Central memory CD8-positive, alpha-beta T cell (primary cell): ENCODE data around the gene PZP.

ENCODE experiments used
- ATAC-seq: fragments of 150-1000 bp; cut with Tn5 transposase; replicated peaks from 2 replicates; pipeline ENCODE4 v1.10.0; 2022; ENCODE audit warnings: mild to moderate bottlenecking, moderate FRiP score, moderate number of reproducible peaks; ENCODE audit not compliant: poor library complexity, severe bottlenecking; ENCODE audit errors: extremely low read depth
- DNase-seq, 2 donors: peaks; one replicate each; pipeline ENCODE4 v3.0.0; 2021; ENCODE audit warnings: low spot score in 2 of 2
- H3K27ac Mint-ChIP-seq: one replicate; pipeline ENCODE4 v1.8.0; 2022; ENCODE audit warnings: low read depth, mild to moderate bottlenecking, moderate library complexity, mixed read lengths
- H3K27me3 Mint-ChIP-seq: one replicate; pipeline ENCODE4 v1.8.0; 2022; ENCODE audit warnings: mixed read lengths
- H3K36me3 Mint-ChIP-seq: one replicate; pipeline ENCODE4 v1.8.0; 2022; ENCODE audit warnings: mild to moderate bottlenecking, moderate library complexity, mixed read lengths; ENCODE audit not compliant: insufficient read depth
- H3K4me1 Mint-ChIP-seq: one replicate; pipeline ENCODE4 v1.8.0; 2022; ENCODE audit warnings: mixed read lengths
- H3K4me3 Mint-ChIP-seq: one replicate; pipeline ENCODE4 v1.8.0; 2022; ENCODE audit warnings: mild to moderate bottlenecking, moderate library complexity, mixed read lengths
- H3K9me3 Mint-ChIP-seq: one replicate; pipeline ENCODE4 v1.8.0; 2022; ENCODE audit warnings: mixed read lengths

Gene PZP

DNA sequence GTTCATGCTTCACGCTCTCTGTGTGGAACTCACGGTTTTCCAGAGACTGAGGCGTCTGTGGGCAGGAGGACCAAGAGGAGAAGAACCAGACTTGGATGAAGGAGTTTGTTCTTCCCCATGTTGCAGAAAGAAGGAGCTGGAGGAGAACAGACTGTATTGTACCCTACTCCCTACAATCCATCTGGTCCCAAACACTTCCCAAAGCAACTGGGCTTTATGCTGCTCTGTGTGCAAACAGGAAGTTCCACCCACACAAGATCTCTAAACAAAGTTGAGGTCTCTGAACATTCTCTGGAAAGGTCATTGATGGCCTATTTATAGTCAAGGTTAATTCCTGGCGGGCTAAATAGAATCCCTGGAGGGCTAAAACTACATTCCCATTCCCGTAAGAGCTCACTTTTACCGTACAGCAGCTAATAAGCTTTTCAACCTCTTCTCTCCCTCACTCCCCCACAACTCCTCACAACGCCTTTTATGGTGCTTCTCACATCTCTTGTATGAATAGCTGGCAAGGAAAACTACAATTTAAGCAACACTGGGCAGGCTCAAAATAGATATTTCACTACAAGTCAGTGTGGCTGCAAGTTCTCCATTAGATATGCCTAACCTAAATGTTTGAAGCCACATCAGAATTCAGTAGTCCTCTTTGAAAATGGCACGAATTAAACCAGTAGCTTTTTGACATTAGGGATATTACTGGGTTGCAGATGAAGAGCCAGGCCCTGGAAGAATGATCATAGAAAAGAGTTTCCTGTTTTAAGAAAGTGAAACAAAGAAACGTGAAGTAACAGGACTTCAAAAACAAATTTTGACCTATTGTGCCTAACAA, 92.2 kb downstream of the PZP start, which contains the start of gene A2M:
A2M (minus strand) TSS at position 189 of the 829 bp plus-strand sequence; CDS start at position 119, 70 bp downstream.
- no peak within 1 kb of the TSS for H3K4me3 Mint-ChIP-seq
- H3K4me1 Mint-ChIP-seq: peaks cover 44% of the 10 kb centered on the region
- DNase-seq: no peak

DNA sequence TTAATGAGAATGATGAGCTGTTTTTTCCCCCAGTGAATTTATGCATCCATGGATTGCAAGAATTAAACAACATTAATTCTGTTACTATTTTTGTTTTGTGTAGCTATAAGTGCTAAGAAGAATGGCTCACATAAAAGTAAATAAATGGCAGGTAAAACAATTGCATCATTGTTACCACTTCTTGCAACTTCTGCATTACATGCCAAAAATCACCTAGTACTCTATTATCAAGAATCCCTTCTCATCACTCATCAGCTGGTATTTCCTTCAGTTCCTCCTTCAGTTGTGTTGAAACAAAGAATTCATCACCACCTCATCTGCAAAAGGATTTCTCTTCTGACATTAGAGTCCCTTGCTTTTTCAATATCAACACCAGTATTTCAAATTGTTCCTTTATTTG, 93.2 kb downstream of the PZP start:
- Mint-ChIP-seq H3K4me3 (no peak overlapping the region), H3K36me3 (peaks cover 17% of the 10 kb centered on the region), H3K4me1 (peaks cover 39% of the 10 kb centered on the region), H3K27ac (no peak overlapping the region), H3K9me3 (no peaks in the 10 kb centered on the region), H3K27me3 (no peaks in the 10 kb centered on the region)
- ATAC-seq (no peak), DNase-seq (no peak)

More for the DNA sequence above, 92.2 kb downstream of the PZP start, which contains the start of gene A2M:
- H3K27me3 Mint-ChIP-seq: no peaks in the 10 kb centered on the region
- no peak for ATAC-seq
- peak within 1 kb of the TSS; percentile 61 for H3K27ac Mint-ChIP-seq
- no peaks in the 10 kb centered on the region for H3K9me3 Mint-ChIP-seq
- peaks cover 17% of the 10 kb centered on the region for H3K36me3 Mint-ChIP-seq

DNA sequence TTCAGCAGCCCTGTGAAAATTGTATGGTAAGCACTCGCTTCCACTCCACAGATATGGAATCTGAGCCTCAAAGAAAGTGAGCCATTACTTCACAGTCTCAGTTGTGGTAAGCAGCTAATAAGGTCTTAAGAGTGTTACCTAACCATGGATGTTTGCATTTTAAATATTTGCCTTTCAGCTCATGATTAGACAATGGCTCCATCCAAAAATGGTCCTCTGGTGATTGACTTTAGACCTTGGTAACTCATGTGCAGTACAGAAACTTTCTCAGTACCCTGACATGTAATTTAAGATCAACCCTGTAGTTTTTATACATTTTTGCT, 94.2 kb downstream of the PZP start:
- H3K4me1 Mint-ChIP-seq: peaks cover 38% of the 10 kb centered on the region
- peaks cover 16% of the 10 kb centered on the region for H3K36me3 Mint-ChIP-seq
- H3K27me3 Mint-ChIP-seq: no peaks in the 10 kb centered on the region
- ATAC-seq (no peak), DNase-seq (no peak)
- no peaks in the 10 kb centered on the region for H3K9me3 Mint-ChIP-seq
- H3K4me3 Mint-ChIP-seq: no peak overlapping the region
- no peak overlapping the region for H3K27ac Mint-ChIP-seq

GRCh38 chr12:9113296-9113986, 94.8 kb downstream of the PZP start:
- no peaks in the 10 kb centered on the region for H3K9me3 Mint-ChIP-seq
- H3K36me3 Mint-ChIP-seq: peaks cover 15% of the 10 kb centered on the region
- H3K27ac Mint-ChIP-seq: no peak overlapping the region
- ATAC-seq (no peak), DNase-seq (no peak)
- no peak overlapping the region for H3K4me3 Mint-ChIP-seq
- H3K4me1 Mint-ChIP-seq: peaks cover 32% of the 10 kb centered on the region
- H3K27me3 Mint-ChIP-seq: no peaks in the 10 kb centered on the region

DNA sequence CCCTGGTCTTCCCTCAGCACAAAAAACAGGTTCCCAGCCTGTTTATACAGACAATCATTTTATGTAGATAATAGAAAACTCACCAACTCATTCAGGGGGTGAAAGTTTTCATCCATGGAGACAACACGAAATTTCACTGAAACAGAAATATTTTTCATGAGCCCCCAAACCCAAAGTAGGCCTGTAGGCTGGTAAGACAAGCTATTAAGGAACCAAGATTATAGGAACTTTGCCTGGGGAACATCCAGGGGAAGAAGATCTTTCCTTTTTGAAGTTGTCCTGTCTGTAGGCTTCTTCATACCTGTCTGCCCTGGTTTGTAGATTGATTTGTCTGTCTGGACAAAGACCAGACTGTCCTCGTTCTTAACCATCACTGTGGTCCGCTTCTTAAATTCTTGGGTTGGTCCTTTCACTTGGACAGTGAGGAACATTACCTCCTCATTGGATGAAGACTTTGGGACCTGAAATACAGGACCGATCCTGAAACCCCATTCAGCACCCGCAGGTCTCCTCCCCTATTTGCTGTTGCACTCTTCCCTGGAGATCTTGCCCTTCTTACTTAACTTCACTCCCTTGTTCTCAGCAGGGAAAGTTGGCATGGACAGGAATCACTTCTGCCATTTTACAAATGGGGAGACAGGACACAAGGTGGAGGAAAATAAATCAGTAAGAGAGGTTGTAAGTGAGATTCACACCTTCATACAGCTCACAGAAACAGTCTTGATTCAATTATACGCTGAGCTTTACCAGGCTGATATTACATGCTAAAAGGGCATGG, 95.9 kb downstream of the PZP start:
- Mint-ChIP-seq H3K9me3 (no peaks in the 10 kb centered on the region), H3K27me3 (no peaks in the 10 kb centered on the region), H3K36me3 (peaks cover 18% of the 10 kb centered on the region), H3K27ac (no peak overlapping the region), H3K4me3 (no peak overlapping the region), H3K4me1 (peaks cover 30% of the 10 kb centered on the region)
- ATAC-seq (no peak), DNase-seq (no peak)

DNA sequence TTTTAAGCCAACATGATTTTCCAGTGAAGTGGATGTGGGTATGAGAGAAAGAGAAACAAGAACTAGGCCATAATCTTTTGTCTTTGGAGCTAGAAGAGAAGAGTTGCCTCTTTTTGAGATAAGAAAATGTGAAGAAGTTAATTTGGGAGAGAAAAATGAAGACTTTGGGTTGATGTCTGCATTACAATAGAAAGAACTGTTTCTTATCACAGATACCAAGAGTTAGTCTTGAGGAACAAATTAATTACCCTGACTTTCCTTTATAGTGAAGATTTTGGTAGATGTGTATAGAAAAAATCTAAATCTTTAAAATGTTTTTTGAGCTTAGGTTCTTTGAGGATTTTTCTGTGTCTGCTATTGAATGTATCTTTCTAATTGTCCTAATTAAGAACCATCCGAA, 96.7 kb downstream of the PZP start:
- Mint-ChIP-seq H3K27me3 (no peaks in the 10 kb centered on the region), H3K4me1 (peaks cover 23% of the 10 kb centered on the region), H3K27ac (peak overlapping the region; percentile 2), H3K36me3 (peaks cover 20% of the 10 kb centered on the region), H3K9me3 (no peaks in the 10 kb centered on the region), H3K4me3 (no peak overlapping the region)
- no peak for DNase-seq
- ATAC-seq: no peak

- H3K9me3 Mint-ChIP-seq: no peaks in the 10 kb centered on the region
- H3K36me3 Mint-ChIP-seq: peaks cover 21% of the 10 kb centered on the region
- H3K4me1 Mint-ChIP-seq: peaks cover 7% of the 10 kb centered on the region
- no peaks in the 10 kb centered on the region for H3K27me3 Mint-ChIP-seq
- no peak overlapping the region for H3K4me3 Mint-ChIP-seq
- DNase-seq (no peak), ATAC-seq (no peak)
- H3K27ac Mint-ChIP-seq: no peak overlapping the region
These were observed 98.3 kb downstream of the PZP start for GRCh38 chr12:9109737-9110491.

DNA sequence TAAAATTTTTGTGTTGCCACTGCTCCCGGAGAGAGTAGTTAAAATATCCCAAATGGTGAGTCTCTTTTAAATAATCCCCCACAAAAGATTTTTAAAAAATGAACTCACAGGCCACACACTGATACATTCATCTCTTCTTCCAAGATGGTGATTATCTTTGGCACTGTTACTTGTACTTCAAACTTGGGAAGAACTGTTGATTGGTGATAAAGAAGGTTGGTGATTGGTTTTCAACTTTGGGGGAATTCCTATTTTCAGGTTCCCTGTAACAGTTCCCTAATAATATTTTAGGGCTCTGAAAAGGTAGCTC, 99.0 kb downstream of the PZP start:
- Mint-ChIP-seq H3K9me3 (no peaks in the 10 kb centered on the region), H3K4me3 (no peak overlapping the region)

DNA sequence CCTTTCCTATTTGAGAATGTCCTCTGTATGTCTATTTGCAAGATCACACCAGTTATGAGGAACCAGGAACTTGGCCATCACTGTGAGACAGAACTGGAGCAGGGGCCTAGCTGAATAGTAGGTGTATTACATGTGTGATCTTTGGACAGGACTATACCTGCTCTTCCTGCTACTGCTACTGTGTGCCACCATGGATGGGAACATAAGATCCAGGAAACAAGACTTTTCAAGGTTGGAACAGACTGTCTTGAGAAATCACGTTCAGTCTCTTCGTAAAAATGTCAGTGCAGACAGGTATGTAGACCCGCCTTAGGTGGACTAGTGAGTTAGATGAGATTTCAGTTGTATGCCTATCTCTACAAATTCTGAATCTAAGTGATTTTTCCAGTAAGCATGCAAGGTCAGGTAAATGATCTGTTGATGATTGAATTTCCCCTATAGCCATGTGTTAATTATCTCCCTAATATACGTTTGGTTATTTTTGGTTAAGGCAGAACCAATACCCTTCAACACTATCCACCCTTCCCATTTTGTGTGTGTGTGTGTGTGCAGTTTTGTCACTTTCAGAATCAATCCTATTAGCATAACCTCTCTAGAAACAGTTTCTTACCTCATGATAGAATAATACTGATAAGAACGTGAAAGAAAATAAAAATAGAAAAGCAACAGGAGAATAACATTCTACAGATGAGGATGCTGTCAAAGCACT, 99.5 kb downstream of the PZP start:
- ATAC-seq (no peak), DNase-seq (no peak)
- H3K27ac Mint-ChIP-seq: no peak overlapping the region
- no peaks in the 10 kb centered on the region for H3K9me3 Mint-ChIP-seq
- H3K4me1 Mint-ChIP-seq: peaks cover 6% of the 10 kb centered on the region
- H3K36me3 Mint-ChIP-seq: peaks cover 18% of the 10 kb centered on the region
- H3K4me3 Mint-ChIP-seq: no peak overlapping the region
- H3K27me3 Mint-ChIP-seq: no peaks in the 10 kb centered on the region

More for the DNA sequence above, 99.0 kb downstream of the PZP start:
- no peaks in the 10 kb centered on the region for H3K27me3 Mint-ChIP-seq
- DNase-seq (no peak), ATAC-seq (no peak)
- H3K27ac Mint-ChIP-seq: no peak overlapping the region
- H3K36me3 Mint-ChIP-seq: peaks cover 21% of the 10 kb centered on the region
- H3K4me1 Mint-ChIP-seq: peaks cover 6% of the 10 kb centered on the region

DNA sequence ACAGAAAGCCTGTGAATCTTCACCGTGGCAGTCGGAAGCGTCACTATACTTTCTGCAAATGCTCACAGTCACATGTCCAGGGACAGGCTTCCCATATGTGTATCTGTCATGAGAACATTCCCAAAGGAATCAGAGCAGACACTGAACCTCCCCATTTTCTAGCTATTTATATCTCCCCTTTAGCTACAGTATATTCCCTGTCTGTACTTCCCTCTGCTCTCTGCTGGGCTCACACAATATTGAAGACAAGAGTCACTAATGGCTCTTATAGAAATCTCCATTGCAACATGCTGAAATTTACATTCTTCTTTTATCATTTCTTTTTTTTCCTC, 100.7 kb downstream of the PZP start:
- Mint-ChIP-seq H3K4me1 (peaks cover 2% of the 10 kb centered on the region), H3K36me3 (peaks cover 14% of the 10 kb centered on the region), H3K9me3 (no peaks in the 10 kb centered on the region), H3K27me3 (no peaks in the 10 kb centered on the region), H3K4me3 (no peak overlapping the region), H3K27ac (no peak overlapping the region)
- DNase-seq: no peak
- ATAC-seq: no peak

- no peak for DNase-seq
- no peak overlapping the region for H3K27ac Mint-ChIP-seq
- no peak overlapping the region for H3K4me3 Mint-ChIP-seq
- ATAC-seq: no peak
- peaks cover 6% of the 10 kb centered on the region for H3K4me1 Mint-ChIP-seq
- peaks cover 17% of the 10 kb centered on the region for H3K36me3 Mint-ChIP-seq
- no peaks in the 10 kb centered on the region for H3K27me3 Mint-ChIP-seq
- H3K9me3 Mint-ChIP-seq: no peaks in the 10 kb centered on the region
These were observed 101.3 kb downstream of the PZP start for GRCh38 chr12:9106610-9107541.
